HepG2 (cell line): Measurements from ENCODE around the gene ANKRD11. TPM values are rescaled to one million over a fixed set of nuclear protein-coding genes. Genes with fewer than 3 reads are reported as not detected.

Experiments
- FOXA1 ChIP-seq, 2 experiments: fragments of 450-650 bp in 1 of 2; sonication (generic) in 1 of 2; formaldehyde crosslinking in 1 of 2; IDR thresholded peaks; 2 replicates each; pipeline versions ENCODE4 v1.4.0 to v1.6.1; 2016 to 2020; ENCODE audit warnings: missing genetic modification reagents in 1 of 2
- HNRNPLL ChIP-seq: fragments of 200-400 bp; formaldehyde crosslinking; IDR thresholded peaks from 2 replicates; pipeline ENCODE4 v1.6.1; 2017; ENCODE audit warnings: mild to moderate bottlenecking, low read depth, low read length; ENCODE audit not compliant: poor library complexity, severe bottlenecking
- MBNL3 ChIP-seq: fragments of 250-450 bp; sonication (Bioruptor Pico); conservative IDR thresholded peaks from 2 replicates; pipeline ENCODE4 v1.8.0; 2022; ENCODE audit warnings: mild to moderate bottlenecking, inconsistent platforms
- NCOA1 ChIP-seq: sonication (generic); formaldehyde crosslinking; IDR thresholded peaks from 2 replicates; pipeline ENCODE4 v1.9.0; 2021; ENCODE audit warnings: missing genetic modification reagents
- RFX1 ChIP-seq: fragments of 450-650 bp; IDR thresholded peaks from 2 replicates; pipeline ENCODE4 v1.6.1; 2017
- SALL1 ChIP-seq: sonication (generic); formaldehyde crosslinking; IDR thresholded peaks from 2 replicates; pipeline ENCODE4 v1.8.0; 2022; ENCODE audit warnings: mild to moderate bottlenecking, missing genetic modification reagents
- ZNF251 ChIP-seq: sonication (generic); formaldehyde crosslinking; IDR thresholded peaks from 2 replicates; pipeline ENCODE4 v1.9.0; 2021; ENCODE audit warnings: mild to moderate bottlenecking, missing genetic modification reagents
- ZNF367 ChIP-seq: sonication (generic); formaldehyde crosslinking; IDR thresholded peaks from 2 replicates; pipeline ENCODE4 v1.4.0; 2020; ENCODE audit warnings: missing genetic modification reagents, borderline replicate concordance
- ZNF550 ChIP-seq: sonication (generic); formaldehyde crosslinking; IDR thresholded peaks from 2 replicates; pipeline ENCODE4 v1.4.0; 2020; ENCODE audit warnings: mild to moderate bottlenecking, missing genetic modification reagents, borderline replicate concordance
- ZNF607 ChIP-seq: sonication (generic); formaldehyde crosslinking; IDR thresholded peaks from 2 replicates; pipeline ENCODE4 v1.5.1; 2020; ENCODE audit warnings: missing genetic modification reagents, mild to moderate bottlenecking, borderline replicate concordance
- ZNF878 ChIP-seq: sonication (generic); formaldehyde crosslinking; IDR thresholded peaks from 2 replicates; pipeline ENCODE4 v1.8.1; 2023; ENCODE audit warnings: mild to moderate bottlenecking, missing genetic modification reagents, moderate library complexity
- ZNF891 ChIP-seq: sonication (generic); formaldehyde crosslinking; IDR thresholded peaks from 2 replicates; pipeline ENCODE4 v1.5.0; 2020; ENCODE audit warnings: mild to moderate bottlenecking, missing genetic modification reagents
- polyA plus RNA-seq, 8 experiments: library from polyadenylated mRNA; depleted of rRNA in 3 of 8; stranded (reverse) in 7 of 8; unstranded in 1 of 8; fragments of >200 nt; fragmentation: Illumina TruSeq in 4 of 8; extraction: Trizol in 4 of 8; gene quantifications; 2 replicates each; pipeline versions ENCODE4 v1.2.1 to v1.2.3, GENCODE V29; 2011 to 2016; ENCODE audit warnings: low read depth in 4 of 8, missing spikeins in 1 of 8, mixed read lengths in 1 of 8; ENCODE audit not compliant: insufficient read depth in 1 of 8
- total RNA-seq, 5 experiments: library from RNA; depleted of rRNA; stranded (reverse); fragments of >200 nt; fragmentation: Illumina TruSeq; extraction: Trizol; gene quantifications; 2 replicates each; pipeline ENCODE4 v1.2.3, GENCODE V29; 2016; ENCODE audit warnings: low read depth in 1 of 5
- TF ChIP-seq, protein P1 (sequence below): sonication (generic); formaldehyde crosslinking; IDR thresholded peaks from 2 replicates; pipeline ENCODE4 v1.4.0; 2020; ENCODE audit warnings: low read depth, missing genetic modification reagents
- TF ChIP-seq, protein P2 (sequence below): sonication (generic); formaldehyde crosslinking; IDR thresholded peaks from 2 replicates; pipeline ENCODE4 v1.4.0; 2020; ENCODE audit warnings: missing genetic modification reagents
- TF ChIP-seq, protein P3 (sequence below): sonication (generic); formaldehyde crosslinking; IDR thresholded peaks from 2 replicates; pipeline ENCODE4 v1.4.0; 2020; ENCODE audit warnings: mild to moderate bottlenecking, missing genetic modification reagents
- TF ChIP-seq, protein P4 (sequence below): sonication (generic); formaldehyde crosslinking; IDR thresholded peaks from 2 replicates; pipeline ENCODE4 v1.5.0; 2020; ENCODE audit warnings: missing genetic modification reagents
- TF ChIP-seq, protein P5 (sequence below): sonication (generic); formaldehyde crosslinking; IDR thresholded peaks from 2 replicates; pipeline ENCODE4 v1.4.0; 2020; ENCODE audit warnings: missing genetic modification reagents, borderline replicate concordance

Gene ANKRD11
- total and polyA plus RNA-seq, 2 of the 13 experiments (the other 11 are each of a cell fraction or from before 2014, with no cell fraction given), result 21.4 to 38.4 TPM

DNA sequence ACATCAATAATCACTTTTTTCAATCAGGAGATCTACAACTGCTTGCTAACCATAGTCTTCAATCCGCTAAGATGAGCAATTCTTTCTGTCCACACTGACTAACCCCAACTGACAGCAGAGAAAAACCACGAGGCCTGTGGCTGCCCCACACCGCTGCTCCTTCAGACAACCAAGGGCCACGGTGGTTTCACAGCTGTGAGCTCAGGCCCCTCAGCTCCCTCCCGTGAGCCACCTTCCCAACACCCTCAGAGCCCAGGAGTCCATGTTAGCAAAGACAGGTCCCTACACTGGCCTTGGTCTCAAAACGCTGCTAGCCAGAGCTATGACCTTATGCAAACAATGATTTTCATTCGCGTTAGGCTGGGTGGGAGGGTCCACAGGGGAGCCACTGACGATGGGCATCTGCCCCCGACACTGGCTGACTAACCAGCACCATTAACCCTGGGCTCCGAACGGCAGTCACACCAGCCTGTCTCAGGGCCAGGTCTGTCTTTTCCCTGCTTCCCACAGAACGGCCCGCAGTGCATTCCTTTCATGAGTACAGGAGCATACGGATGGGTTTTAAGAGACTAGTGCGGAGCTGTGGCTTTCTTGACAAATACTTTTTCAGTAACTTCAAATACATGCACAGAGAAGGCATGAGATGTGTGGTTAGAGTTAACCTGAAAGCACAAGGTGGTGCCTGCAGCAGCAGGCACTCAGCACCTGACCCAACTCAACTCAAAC lies 67.3 kb downstream of the ANKRD11 start (continued):
- TF ChIP-seq, protein P1, sequence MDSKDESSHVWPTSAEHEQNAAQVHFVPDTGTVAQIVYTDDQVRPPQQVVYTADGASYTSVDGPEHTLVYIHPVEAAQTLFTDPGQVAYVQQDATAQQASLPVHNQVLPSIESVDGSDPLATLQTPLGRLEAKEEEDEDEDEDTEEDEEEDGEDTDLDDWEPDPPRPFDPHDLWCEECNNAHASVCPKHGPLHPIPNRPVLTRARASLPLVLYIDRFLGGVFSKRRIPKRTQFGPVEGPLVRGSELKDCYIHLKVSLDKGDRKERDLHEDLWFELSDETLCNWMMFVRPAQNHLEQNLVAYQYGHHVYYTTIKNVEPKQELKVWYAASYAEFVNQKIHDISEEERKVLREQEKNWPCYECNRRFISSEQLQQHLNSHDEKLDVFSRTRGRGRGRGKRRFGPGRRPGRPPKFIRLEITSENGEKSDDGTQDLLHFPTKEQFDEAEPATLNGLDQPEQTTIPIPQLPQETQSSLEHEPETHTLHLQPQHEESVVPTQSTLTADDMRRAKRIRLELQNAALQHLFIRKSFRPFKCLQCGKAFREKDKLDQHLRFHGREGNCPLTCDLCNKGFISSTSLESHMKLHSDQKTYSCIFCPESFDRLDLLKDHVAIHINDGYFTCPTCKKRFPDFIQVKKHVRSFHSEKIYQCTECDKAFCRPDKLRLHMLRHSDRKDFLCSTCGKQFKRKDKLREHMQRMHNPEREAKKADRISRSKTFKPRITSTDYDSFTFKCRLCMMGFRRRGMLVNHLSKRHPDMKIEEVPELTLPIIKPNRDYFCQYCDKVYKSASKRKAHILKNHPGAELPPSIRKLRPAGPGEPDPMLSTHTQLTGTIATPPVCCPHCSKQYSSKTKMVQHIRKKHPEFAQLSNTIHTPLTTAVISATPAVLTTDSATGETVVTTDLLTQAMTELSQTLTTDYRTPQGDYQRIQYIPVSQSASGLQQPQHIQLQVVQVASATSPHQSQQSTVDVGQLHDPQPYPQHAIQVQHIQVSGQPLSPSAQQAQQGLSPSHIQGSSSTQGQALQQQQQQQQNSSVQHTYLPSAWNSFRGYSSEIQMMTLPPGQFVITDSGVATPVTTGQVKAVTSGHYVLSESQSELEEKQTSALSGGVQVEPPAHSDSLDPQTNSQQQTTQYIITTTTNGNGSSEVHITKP (CRISPR knock-in tag), result peak; percentile 42; the same call in 1 of the 2 replicates
- TF ChIP-seq ZNF891 (CRISPR knock-in tag) (no peak), FOXA1 (IDR thresholded peaks at IDR 0.05) (no peak), FOXA1 (CRISPR knock-in tag; IDR thresholded peaks at IDR 0.05) (peak; percentile 83), ZNF367 (CRISPR knock-in tag) (no peak), SALL1 (CRISPR knock-in tag) (peak; percentile 90), MBNL3 (CRISPR knock-in tag) (no peak), ZNF251 (CRISPR knock-in tag) (no peak), ZNF878 (CRISPR knock-in tag) (no peak), NCOA1 (no peak), RFX1 (no peak), ZNF607 (no peak), HNRNPLL (no peak), ZNF550 (no peak)
- TF ChIP-seq, protein P2, sequence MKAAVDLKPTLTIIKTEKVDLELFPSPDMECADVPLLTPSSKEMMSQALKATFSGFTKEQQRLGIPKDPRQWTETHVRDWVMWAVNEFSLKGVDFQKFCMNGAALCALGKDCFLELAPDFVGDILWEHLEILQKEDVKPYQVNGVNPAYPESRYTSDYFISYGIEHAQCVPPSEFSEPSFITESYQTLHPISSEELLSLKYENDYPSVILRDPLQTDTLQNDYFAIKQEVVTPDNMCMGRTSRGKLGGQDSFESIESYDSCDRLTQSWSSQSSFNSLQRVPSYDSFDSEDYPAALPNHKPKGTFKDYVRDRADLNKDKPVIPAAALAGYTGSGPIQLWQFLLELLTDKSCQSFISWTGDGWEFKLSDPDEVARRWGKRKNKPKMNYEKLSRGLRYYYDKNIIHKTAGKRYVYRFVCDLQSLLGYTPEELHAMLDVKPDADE (CRISPR knock-in tag), result no peak
- TF ChIP-seq, protein P3, sequence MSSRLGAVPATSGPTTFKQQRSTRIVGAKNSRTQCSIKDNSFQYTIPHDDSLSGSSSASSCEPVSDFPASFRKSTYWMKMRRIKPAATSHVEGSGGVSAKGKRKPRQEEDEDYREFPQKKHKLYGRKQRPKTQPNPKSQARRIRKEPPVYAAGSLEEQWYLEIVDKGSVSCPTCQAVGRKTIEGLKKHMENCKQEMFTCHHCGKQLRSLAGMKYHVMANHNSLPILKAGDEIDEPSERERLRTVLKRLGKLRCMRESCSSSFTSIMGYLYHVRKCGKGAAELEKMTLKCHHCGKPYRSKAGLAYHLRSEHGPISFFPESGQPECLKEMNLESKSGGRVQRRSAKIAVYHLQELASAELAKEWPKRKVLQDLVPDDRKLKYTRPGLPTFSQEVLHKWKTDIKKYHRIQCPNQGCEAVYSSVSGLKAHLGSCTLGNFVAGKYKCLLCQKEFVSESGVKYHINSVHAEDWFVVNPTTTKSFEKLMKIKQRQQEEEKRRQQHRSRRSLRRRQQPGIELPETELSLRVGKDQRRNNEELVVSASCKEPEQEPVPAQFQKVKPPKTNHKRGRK (CRISPR knock-in tag), result no peak
- TF ChIP-seq, protein P4, sequence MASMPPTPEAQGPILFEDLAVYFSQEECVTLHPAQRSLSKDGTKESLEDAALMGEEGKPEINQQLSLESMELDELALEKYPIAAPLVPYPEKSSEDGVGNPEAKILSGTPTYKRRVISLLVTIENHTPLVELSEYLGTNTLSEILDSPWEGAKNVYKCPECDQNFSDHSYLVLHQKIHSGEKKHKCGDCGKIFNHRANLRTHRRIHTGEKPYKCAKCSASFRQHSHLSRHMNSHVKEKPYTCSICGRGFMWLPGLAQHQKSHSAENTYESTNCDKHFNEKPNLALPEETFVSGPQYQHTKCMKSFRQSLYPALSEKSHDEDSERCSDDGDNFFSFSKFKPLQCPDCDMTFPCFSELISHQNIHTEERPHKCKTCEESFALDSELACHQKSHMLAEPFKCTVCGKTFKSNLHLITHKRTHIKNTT (CRISPR knock-in tag), result no peak
- TF ChIP-seq, protein P5, sequence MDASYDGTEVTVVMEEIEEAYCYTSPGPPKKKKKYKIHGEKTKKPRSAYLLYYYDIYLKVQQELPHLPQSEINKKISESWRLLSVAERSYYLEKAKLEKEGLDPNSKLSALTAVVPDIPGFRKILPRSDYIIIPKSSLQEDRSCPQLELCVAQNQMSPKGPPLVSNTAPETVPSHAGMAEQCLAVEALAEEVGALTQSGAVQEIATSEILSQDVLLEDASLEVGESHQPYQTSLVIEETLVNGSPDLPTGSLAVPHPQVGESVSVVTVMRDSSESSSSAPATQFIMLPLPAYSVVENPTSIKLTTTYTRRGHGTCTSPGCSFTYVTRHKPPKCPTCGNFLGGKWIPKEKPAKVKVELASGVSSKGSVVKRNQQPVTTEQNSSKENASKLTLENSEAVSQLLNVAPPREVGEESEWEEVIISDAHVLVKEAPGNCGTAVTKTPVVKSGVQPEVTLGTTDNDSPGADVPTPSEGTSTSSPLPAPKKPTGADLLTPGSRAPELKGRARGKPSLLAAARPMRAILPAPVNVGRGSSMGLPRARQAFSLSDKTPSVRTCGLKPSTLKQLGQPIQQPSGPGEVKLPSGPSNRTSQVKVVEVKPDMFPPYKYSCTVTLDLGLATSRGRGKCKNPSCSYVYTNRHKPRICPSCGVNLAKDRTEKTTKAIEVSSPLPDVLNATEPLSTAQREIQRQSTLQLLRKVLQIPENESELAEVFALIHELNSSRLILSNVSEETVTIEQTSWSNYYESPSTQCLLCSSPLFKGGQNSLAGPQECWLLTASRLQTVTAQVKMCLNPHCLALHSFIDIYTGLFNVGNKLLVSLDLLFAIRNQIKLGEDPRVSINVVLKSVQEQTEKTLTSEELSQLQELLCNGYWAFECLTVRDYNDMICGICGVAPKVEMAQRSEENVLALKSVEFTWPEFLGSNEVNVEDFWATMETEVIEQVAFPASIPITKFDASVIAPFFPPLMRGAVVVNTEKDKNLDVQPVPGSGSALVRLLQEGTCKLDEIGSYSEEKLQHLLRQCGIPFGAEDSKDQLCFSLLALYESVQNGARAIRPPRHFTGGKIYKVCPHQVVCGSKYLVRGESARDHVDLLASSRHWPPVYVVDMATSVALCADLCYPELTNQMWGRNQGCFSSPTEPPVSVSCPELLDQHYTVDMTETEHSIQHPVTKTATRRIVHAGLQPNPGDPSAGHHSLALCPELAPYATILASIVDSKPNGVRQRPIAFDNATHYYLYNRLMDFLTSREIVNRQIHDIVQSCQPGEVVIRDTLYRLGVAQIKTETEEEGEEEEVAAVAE, result peak; percentile 69; the same call in 1 of the 2 replicates
